Osteoblast (primary cell): Measurements from ENCODE around the gene ARL16. TPM values are rescaled to one million over a fixed set of nuclear protein-coding genes. Genes with fewer than 3 reads are reported as not detected.
A peak's percentile ranks its signal among the peaks of the same experiment; 100 is the strongest.

Experiments
- DNase-seq: peaks from one replicate; pipeline ENCODE4 v3.0.0; 2011; ENCODE audit warnings: low spot score, mixed read lengths; ENCODE audit not compliant: insufficient read length; ENCODE audit errors: missing footprints
- H2AFZ ChIP-seq: 2 replicates; pipeline ENCODE4 v1.6.0; 2011; ENCODE audit warnings: mild to moderate bottlenecking, low read length
- H3K27ac ChIP-seq: 2 replicates; pipeline ENCODE4 v1.5.1; 2011; ENCODE audit warnings: mild to moderate bottlenecking, low read depth, low read length, moderate library complexity
- H3K27me3 ChIP-seq: 2 replicates; pipeline ENCODE4 v1.6.0; 2012; ENCODE audit warnings: mild to moderate bottlenecking, control low read depth, inconsistent platforms, low read length, moderate library complexity; ENCODE audit not compliant: insufficient read depth
- H3K36me3 ChIP-seq: 2 replicates; pipeline ENCODE4 v1.5.1; 2011; ENCODE audit warnings: mild to moderate bottlenecking, low read length, control low read depth, moderate library complexity; ENCODE audit not compliant: insufficient read depth
- H3K4me1 ChIP-seq: 2 replicates; pipeline ENCODE4 v1.5.1; 2011; ENCODE audit warnings: mild to moderate bottlenecking, low read length, control low read depth, moderate library complexity; ENCODE audit not compliant: insufficient read depth
- H3K4me2 ChIP-seq: 2 replicates; pipeline ENCODE4 v1.6.0; 2011; ENCODE audit warnings: mild to moderate bottlenecking, low read length; ENCODE audit not compliant: insufficient read depth
- H3K4me3 ChIP-seq: fragments of 200-600 bp; sonication (generic); 3 replicates; pipeline ENCODE4 v1.5.1; 2012; ENCODE audit warnings: mild to moderate bottlenecking, low read length, inconsistent platforms; ENCODE audit not compliant: insufficient read depth
- H3K79me2 ChIP-seq: 2 replicates; pipeline ENCODE4 v1.6.0; 2012; ENCODE audit warnings: mild to moderate bottlenecking, low read length, control low read depth, inconsistent platforms; ENCODE audit not compliant: insufficient read depth
- H3K9me3 ChIP-seq: 2 replicates; pipeline ENCODE4 v1.5.1; 2011; ENCODE audit warnings: low read depth, low read length, control low read depth
- H4K20me1 ChIP-seq: 2 replicates; pipeline ENCODE4 v1.6.0; 2012; ENCODE audit warnings: mild to moderate bottlenecking, low read length, control low read depth; ENCODE audit not compliant: insufficient read depth
- CTCF ChIP-seq: IDR thresholded peaks from 2 replicates; pipeline ENCODE4 v1.5.1; 2011; ENCODE audit warnings: mild to moderate bottlenecking, low read depth, low read length, moderate library complexity; ENCODE audit errors: extremely low read depth
- total RNA-seq: library from RNA; depleted of rRNA; stranded (reverse); fragments of >200 nt; gene quantifications from 2 replicates; pipeline ENCODE4 v1.2.3, GENCODE V29; 2012

ARL16 gene
- total RNA-seq, 1 donor, result 26.1 TPM

GRCh38 chr17:81693509-81694210, 10.1 kb upstream of the ARL16 start:
- Histone ChIP-seq H3K4me2 (no peak overlapping the region), H3K9me3 (no peaks in the 10 kb centered on the region), H3K4me1 (no peaks in the 10 kb centered on the region), H4K20me1 (peaks cover 54% of the 10 kb centered on the region), H3K4me3 (no peak overlapping the region), H2AFZ (no peak overlapping the region), H3K27ac (no peak overlapping the region), H3K27me3 (no peaks in the 10 kb centered on the region), H3K36me3 (peaks cover 87% of the 10 kb centered on the region), H3K79me2 (peaks cover 89% of the 10 kb centered on the region)
- TF ChIP-seq CTCF, result no peak
- peak; percentile 82 for DNase-seq

- DNase-seq, result no peak
- no peaks in the 10 kb centered on the region for H3K9me3 ChIP-seq
- peaks cover 65% of the 10 kb centered on the region for H4K20me1 ChIP-seq
- H3K79me2 ChIP-seq, result peaks cover 90% of the 10 kb centered on the region
- no peak overlapping the region for H3K4me2 ChIP-seq
- no peak overlapping the region for H3K4me3 ChIP-seq
- no peaks in the 10 kb centered on the region for H3K4me1 ChIP-seq
- H3K27ac ChIP-seq, result no peak overlapping the region
- no peak overlapping the region for H2AFZ ChIP-seq
- peaks cover 88% of the 10 kb centered on the region for H3K36me3 ChIP-seq
- TF ChIP-seq CTCF, result no peak
- H3K27me3 ChIP-seq, result no peaks in the 10 kb centered on the region
These were observed 8.0 kb upstream of the ARL16 start for GRCh38 chr17:81691608-81692007.

GRCh38 chr17:81691196-81691595, 7.6 kb upstream of the ARL16 start:
- Histone ChIP-seq H3K27ac (no peak overlapping the region), H3K79me2 (peaks cover 90% of the 10 kb centered on the region), H3K9me3 (no peaks in the 10 kb centered on the region), H4K20me1 (peaks cover 69% of the 10 kb centered on the region), H3K4me2 (no peak overlapping the region), H3K4me1 (no peaks in the 10 kb centered on the region), H3K27me3 (no peaks in the 10 kb centered on the region), H3K4me3 (no peak overlapping the region), H3K36me3 (peaks cover 88% of the 10 kb centered on the region), H2AFZ (no peak overlapping the region)
- TF ChIP-seq CTCF, result no peak
- DNase-seq, result peak; percentile 68

- Histone ChIP-seq H3K4me2 (no peak overlapping the region), H3K79me2 (peaks cover 92% of the 10 kb centered on the region), H3K4me3 (no peak overlapping the region), H2AFZ (no peak overlapping the region), H3K27ac (no peak overlapping the region), H3K36me3 (peaks cover 91% of the 10 kb centered on the region), H3K4me1 (peaks cover 1% of the 10 kb centered on the region), H3K27me3 (no peaks in the 10 kb centered on the region), H3K9me3 (no peaks in the 10 kb centered on the region), H4K20me1 (peaks cover 74% of the 10 kb centered on the region)
- no peak for TF ChIP-seq CTCF
- DNase-seq, result peak; percentile 66
These were observed 7.0 kb upstream of the ARL16 start for GRCh38 chr17:81690549-81690948.
